HG03045 (cell line): ENCODE data around the gene DARS2.

ENCODE experiments used
- ATAC-seq: cut with Tn5 transposase; IDR thresholded peaks from one replicate; pipeline ENCODE4 v1.9.1; 2021; ENCODE audit warnings: mild to moderate bottlenecking, moderate library complexity; ENCODE audit not compliant: unreplicated experiment

DARS2 gene

DNA sequence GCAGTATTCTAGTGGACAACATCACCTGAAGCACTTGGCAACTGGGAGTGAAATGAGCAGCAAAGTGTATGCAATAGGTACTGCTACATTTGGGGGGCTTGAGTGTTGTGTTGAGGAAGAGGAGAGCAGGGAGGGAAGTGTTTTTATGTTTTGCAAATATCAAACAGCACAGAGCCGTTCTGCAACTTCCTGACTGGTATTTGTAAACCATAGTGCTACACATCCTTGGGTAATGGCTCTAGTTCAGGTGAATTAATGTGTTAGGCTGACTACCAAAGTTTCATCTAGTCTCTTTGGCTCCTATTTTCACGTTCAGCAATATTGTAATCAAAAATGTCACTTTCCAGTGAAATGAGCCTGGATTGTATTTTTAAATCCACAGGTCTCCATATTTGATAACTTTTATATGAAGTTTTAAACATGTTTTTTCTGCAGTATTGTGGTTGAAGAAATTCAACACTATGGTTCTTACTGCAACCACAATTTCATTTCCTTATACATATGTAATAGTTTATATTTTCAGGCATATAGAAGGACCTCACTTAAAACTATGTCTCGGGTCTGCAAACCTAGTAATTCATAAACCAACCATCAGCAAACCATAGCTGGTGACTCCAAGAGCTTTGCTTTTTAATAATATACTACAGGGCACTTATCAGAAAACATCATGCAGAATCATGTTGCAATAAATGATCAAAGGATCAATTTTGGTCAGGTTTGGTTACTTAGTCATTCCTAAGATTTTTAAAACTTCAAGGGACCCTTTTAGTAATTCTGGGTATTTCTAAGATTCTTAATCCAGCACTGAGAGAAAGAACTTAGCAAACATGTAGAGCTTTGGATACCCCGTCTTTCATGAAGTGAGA is 62.5 kb downstream of the DARS2 start:
- no peak for ATAC-seq

DNA sequence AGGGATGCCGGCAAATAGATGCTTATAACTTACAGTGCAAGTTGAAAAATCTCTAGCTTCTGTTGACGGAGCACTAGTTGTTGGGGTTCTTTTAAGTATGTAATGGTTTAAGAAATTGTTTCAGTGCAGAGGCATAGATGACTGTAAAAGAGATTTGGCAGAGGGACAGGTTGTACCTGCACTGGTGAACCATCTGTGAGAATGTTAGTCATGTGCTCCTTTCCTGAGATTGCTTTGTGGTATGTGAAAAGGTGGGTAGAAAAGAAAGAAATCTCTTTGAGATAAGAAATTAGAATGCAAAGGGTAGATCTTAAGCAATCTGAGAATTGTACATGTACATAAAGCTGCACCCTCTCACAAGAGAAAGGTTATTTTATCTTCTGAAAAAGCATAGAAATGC is 63.2 kb downstream of the DARS2 start:
- no peak for ATAC-seq

DNA sequence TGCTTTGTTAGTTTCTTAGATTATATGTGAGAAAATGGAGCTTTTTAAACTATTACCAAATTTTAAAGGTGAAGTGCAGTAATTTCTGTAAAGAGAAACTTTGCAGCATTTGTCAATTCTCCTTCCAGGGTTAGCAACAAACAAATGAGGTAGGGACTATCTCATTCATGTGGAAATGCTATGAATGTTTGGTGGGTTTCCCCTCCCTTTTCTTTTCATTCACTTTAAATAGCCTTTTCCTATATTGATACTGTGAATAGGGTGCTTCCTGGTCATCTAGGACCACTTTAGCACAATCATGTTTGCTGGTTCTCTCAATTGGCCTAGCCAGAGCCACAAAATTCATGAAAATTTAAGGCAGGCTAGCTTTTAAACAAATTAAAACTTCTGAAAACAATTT is 64.3 kb downstream of the DARS2 start:
- no peak for ATAC-seq

- no peak for ATAC-seq
These were observed 65.4 kb downstream of the DARS2 start for GRCh38 chr1:173889885-173890284.

- no peak for ATAC-seq
These were observed 69.1 kb downstream of the DARS2 start for GRCh38 chr1:173893611-173894010.

DNA sequence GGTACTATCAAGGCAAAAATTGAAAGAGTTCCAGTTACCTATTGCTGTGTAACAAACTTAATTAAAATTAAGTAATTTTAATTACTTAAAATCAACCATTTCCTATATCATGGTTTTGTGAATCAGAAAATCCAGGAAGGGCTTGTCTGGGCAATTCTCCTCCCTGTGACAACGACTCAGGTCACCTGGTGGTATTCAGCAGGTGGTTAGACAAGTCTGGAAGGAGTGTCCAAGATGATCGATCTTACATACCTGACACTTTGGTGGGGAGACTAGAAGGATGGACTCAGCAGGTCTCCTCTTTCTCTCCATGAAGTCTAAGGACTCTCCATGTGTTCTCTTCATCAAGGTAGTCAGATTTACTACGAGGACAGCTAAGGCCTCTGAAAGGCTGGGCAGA is 69.7 kb downstream of the DARS2 start:
- ATAC-seq, result no peak

DNA sequence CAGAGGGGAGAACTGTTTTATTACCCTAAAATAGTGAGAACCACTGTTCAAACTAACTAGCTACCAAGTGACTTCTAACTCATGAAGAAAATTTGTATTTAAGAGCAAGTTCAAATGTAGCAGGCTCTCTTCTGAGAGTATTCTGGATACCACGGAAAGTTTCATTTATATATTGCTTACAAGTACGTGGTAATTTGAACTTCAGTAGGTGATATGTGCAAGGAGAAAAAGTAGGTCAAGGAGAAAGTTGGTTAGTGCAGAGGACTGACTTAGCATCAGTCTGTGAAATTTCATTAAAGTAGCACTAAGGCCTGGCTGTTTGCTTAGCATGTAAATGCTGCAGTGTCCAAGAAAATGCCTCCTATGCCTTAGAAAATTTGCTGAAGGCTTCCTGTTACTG is 76.0 kb downstream of the DARS2 start:
- ATAC-seq, result no peak

- no peak for ATAC-seq
These were observed 76.5 kb downstream of the DARS2 start for GRCh38 chr1:173900992-173901391.

DNA sequence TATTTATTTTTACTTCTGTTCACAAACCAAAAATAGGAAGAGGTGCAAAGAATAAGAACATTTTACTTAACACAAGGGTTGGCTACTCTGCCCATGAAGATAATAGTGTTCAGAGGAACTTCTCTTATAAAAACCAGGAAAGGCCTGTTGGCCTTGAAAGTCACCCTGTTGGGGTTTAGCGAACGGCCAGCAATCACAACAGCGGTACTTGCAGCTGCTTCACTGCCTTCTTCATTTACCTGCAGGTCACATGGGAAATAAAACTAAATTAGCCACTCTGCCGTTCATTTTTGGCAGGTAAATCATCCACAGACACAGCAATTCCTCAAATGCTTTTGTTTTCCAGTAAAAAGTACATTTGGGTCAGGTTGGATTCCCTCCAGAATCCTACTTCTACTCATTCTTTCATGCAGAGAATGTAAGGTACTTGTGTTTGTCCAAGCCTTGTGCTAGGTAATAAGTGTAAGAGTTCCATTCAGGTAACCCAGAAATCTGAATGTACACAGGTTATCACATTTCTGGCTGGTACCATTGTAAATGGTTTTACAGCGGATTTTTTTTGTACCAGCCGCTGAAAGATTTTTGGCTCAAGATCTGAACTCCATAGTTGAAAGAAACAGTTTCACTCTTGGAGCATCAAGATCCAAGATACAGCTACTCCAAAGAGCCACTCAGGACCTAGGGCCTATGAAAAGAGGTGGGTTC is 79.5 kb downstream of the DARS2 start:
- no peak for ATAC-seq
